ENCODE results near the gene SMIM36. TPM values are rescaled to one million over a fixed set of nuclear protein-coding genes. Genes with fewer than 3 reads are reported as not detected.

The SMIM36 gene
- total and polyA plus RNA-seq, 2 of the 8 experiments (the other 6 are each of a cell fraction or from before 2014, with no cell fraction given), result not detected

DNA sequence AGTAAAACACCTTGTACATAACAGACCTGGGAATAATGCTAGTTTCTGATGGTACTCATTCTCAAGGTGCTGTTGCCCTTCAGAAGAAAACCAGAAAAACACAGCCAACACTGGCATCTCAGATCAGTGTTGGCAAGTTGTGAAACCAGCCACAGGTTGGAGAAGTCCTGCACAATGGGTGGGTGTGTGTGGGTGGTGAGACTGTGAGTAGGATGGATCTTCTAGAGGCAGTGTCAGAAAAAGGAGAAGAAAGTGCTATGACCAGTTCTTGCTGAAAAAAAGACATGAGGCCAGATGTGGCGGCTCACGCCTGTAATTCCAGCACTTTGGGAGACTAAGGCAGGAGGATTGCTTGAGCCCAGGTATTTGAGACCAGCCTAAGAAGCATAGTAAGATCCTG, 35.2 kb upstream of the SMIM36 start (continued):
- TF ChIP-seq, protein P1, sequence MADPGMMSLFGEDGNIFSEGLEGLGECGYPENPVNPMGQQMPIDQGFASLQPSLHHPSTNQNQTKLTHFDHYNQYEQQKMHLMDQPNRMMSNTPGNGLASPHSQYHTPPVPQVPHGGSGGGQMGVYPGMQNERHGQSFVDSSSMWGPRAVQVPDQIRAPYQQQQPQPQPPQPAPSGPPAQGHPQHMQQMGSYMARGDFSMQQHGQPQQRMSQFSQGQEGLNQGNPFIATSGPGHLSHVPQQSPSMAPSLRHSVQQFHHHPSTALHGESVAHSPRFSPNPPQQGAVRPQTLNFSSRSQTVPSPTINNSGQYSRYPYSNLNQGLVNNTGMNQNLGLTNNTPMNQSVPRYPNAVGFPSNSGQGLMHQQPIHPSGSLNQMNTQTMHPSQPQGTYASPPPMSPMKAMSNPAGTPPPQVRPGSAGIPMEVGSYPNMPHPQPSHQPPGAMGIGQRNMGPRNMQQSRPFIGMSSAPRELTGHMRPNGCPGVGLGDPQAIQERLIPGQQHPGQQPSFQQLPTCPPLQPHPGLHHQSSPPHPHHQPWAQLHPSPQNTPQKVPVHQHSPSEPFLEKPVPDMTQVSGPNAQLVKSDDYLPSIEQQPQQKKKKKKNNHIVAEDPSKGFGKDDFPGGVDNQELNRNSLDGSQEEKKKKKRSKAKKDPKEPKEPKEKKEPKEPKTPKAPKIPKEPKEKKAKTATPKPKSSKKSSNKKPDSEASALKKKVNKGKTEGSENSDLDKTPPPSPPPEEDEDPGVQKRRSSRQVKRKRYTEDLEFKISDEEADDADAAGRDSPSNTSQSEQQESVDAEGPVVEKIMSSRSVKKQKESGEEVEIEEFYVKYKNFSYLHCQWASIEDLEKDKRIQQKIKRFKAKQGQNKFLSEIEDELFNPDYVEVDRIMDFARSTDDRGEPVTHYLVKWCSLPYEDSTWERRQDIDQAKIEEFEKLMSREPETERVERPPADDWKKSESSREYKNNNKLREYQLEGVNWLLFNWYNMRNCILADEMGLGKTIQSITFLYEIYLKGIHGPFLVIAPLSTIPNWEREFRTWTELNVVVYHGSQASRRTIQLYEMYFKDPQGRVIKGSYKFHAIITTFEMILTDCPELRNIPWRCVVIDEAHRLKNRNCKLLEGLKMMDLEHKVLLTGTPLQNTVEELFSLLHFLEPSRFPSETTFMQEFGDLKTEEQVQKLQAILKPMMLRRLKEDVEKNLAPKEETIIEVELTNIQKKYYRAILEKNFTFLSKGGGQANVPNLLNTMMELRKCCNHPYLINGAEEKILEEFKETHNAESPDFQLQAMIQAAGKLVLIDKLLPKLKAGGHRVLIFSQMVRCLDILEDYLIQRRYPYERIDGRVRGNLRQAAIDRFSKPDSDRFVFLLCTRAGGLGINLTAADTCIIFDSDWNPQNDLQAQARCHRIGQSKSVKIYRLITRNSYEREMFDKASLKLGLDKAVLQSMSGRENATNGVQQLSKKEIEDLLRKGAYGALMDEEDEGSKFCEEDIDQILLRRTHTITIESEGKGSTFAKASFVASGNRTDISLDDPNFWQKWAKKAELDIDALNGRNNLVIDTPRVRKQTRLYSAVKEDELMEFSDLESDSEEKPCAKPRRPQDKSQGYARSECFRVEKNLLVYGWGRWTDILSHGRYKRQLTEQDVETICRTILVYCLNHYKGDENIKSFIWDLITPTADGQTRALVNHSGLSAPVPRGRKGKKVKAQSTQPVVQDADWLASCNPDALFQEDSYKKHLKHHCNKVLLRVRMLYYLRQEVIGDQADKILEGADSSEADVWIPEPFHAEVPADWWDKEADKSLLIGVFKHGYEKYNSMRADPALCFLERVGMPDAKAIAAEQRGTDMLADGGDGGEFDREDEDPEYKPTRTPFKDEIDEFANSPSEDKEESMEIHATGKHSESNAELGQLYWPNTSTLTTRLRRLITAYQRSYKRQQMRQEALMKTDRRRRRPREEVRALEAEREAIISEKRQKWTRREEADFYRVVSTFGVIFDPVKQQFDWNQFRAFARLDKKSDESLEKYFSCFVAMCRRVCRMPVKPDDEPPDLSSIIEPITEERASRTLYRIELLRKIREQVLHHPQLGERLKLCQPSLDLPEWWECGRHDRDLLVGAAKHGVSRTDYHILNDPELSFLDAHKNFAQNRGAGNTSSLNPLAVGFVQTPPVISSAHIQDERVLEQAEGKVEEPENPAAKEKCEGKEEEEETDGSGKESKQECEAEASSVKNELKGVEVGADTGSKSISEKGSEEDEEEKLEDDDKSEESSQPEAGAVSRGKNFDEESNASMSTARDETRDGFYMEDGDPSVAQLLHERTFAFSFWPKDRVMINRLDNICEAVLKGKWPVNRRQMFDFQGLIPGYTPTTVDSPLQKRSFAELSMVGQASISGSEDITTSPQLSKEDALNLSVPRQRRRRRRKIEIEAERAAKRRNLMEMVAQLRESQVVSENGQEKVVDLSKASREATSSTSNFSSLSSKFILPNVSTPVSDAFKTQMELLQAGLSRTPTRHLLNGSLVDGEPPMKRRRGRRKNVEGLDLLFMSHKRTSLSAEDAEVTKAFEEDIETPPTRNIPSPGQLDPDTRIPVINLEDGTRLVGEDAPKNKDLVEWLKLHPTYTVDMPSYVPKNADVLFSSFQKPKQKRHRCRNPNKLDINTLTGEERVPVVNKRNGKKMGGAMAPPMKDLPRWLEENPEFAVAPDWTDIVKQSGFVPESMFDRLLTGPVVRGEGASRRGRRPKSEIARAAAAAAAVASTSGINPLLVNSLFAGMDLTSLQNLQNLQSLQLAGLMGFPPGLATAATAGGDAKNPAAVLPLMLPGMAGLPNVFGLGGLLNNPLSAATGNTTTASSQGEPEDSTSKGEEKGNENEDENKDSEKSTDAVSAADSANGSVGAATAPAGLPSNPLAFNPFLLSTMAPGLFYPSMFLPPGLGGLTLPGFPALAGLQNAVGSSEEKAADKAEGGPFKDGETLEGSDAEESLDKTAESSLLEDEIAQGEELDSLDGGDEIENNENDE (IDR thresholded peaks at IDR 0.05; ENCODE audit: insufficient replicate concordance, low read length), result no peak
- TF ChIP-seq RNF2 (IDR thresholded peaks at IDR 0.05; ENCODE audit: borderline replicate concordance, low read depth, low read length, missing control alignments, poor library complexity, severe bottlenecking) (no peak), KDM4A (IDR thresholded peaks at IDR 0.05; ENCODE audit: low read depth, low read length, severe bottlenecking) (no peak), SUZ12 (IDR thresholded peaks at IDR 0.05; ENCODE audit: low read length) (no peak), CREB1 (IDR thresholded peaks at IDR 0.05) (no peak), SIX5 (IDR thresholded peaks at IDR 0.05; ENCODE audit: low read depth, low read length) (no peak), SP2 (IDR thresholded peaks at IDR 0.05; ENCODE audit: low read length) (no peak), CBX5 (IDR thresholded peaks at IDR 0.05; ENCODE audit: low read depth, low read length) (no peak)
- TF ChIP-seq, protein P2, sequence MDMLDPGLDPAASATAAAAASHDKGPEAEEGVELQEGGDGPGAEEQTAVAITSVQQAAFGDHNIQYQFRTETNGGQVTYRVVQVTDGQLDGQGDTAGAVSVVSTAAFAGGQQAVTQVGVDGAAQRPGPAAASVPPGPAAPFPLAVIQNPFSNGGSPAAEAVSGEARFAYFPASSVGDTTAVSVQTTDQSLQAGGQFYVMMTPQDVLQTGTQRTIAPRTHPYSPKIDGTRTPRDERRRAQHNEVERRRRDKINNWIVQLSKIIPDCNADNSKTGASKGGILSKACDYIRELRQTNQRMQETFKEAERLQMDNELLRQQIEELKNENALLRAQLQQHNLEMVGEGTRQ (IDR thresholded peaks at IDR 0.05; ENCODE audit: low read length), result no peak

Measured in H1 (cell line).